Neural crest cell (in vitro differentiated cells): ENCODE results near the gene SUSD4. TPM values are rescaled to one million over a fixed set of nuclear protein-coding genes. Genes with fewer than 3 reads are reported as not detected.

Source experiments
- DNase-seq: peaks from one replicate; pipeline ENCODE4 v3.0.0; 2021; ENCODE audit warnings: low read depth, mixed read lengths, low spot score
- H3K27ac Mint-ChIP-seq: one replicate; pipeline ENCODE4 v1.8.0; 2021; ENCODE audit warnings: mild to moderate bottlenecking, mixed read lengths; ENCODE audit not compliant: unreplicated experiment
- H3K27me3 Mint-ChIP-seq: 2 replicates; pipeline ENCODE4 v1.8.0; 2021; ENCODE audit warnings: low read depth, mild to moderate bottlenecking, mixed read lengths
- H3K36me3 Mint-ChIP-seq: 2 replicates; pipeline ENCODE4 v1.8.0; 2021; ENCODE audit warnings: low read depth, mild to moderate bottlenecking, mixed read lengths
- H3K4me1 Mint-ChIP-seq: 2 replicates; pipeline ENCODE4 v1.8.0; 2021; ENCODE audit warnings: mixed read lengths
- H3K4me3 Mint-ChIP-seq: one replicate; pipeline ENCODE4 v1.8.0; 2021; ENCODE audit warnings: mild to moderate bottlenecking, mixed read lengths
- H3K9me3 Mint-ChIP-seq: 2 replicates; pipeline ENCODE4 v1.8.0; 2021; ENCODE audit warnings: mixed read lengths
- CTCF ChIP-seq: fragments of 200-600 bp; sonication (generic); conservative IDR thresholded peaks from 2 replicates; pipeline ENCODE4 v1.5.0; 2021; ENCODE audit warnings: antibody characterized with exemption, mild to moderate bottlenecking
- total RNA-seq: library from RNA; stranded (reverse); gene quantifications from 2 replicates; pipeline ENCODE4 v1.2.1, GENCODE V29; 2021

SUSD4 gene
- total RNA-seq, 1 donor from 2014 or later: 0.56 TPM

- Mint-ChIP-seq H3K4me1 (no peaks in the 10 kb centered on the region), H3K27ac (no peak overlapping the region), H3K9me3 (peaks cover 3% of the 10 kb centered on the region), H3K4me3 (no peak overlapping the region), H3K36me3 (no peaks in the 10 kb centered on the region), H3K27me3 (peaks cover 2% of the 10 kb centered on the region)
- no peak for DNase-seq
- TF ChIP-seq CTCF: no peak
These were observed 56.4 kb downstream of the SUSD4 start for GRCh38 chr1:223307544-223307943.

GRCh38 chr1:223304931-223305330 lies 59.0 kb downstream of the SUSD4 start:
- H3K36me3 Mint-ChIP-seq: no peaks in the 10 kb centered on the region
- TF ChIP-seq CTCF: no peak
- no peaks in the 10 kb centered on the region for H3K4me1 Mint-ChIP-seq
- no peak for DNase-seq
- H3K27me3 Mint-ChIP-seq: peaks cover 2% of the 10 kb centered on the region
- no peak overlapping the region for H3K4me3 Mint-ChIP-seq
- H3K9me3 Mint-ChIP-seq: peaks cover 3% of the 10 kb centered on the region
- peak overlapping the region; percentile 64 for H3K27ac Mint-ChIP-seq

- no peaks in the 10 kb centered on the region for H3K36me3 Mint-ChIP-seq
- H3K4me1 Mint-ChIP-seq: no peaks in the 10 kb centered on the region
- H3K9me3 Mint-ChIP-seq: peaks cover 3% of the 10 kb centered on the region
- no peak for DNase-seq
- TF ChIP-seq CTCF: no peak
- no peak overlapping the region for H3K4me3 Mint-ChIP-seq
- no peaks in the 10 kb centered on the region for H3K27me3 Mint-ChIP-seq
- no peak overlapping the region for H3K27ac Mint-ChIP-seq
These were observed 62.6 kb downstream of the SUSD4 start for GRCh38 chr1:223301371-223301770.

- H3K27me3 Mint-ChIP-seq: no peaks in the 10 kb centered on the region
- no peak for DNase-seq
- no peak for TF ChIP-seq CTCF
- peaks cover 3% of the 10 kb centered on the region for H3K9me3 Mint-ChIP-seq
- no peaks in the 10 kb centered on the region for H3K36me3 Mint-ChIP-seq
- H3K4me1 Mint-ChIP-seq: no peaks in the 10 kb centered on the region
- H3K27ac Mint-ChIP-seq: no peak overlapping the region
- H3K4me3 Mint-ChIP-seq: no peak overlapping the region
These were observed 64.4 kb downstream of the SUSD4 start for GRCh38 chr1:223299553-223299952.

- no peak for DNase-seq
- no peak overlapping the region for H3K4me3 Mint-ChIP-seq
- peaks cover 3% of the 10 kb centered on the region for H3K9me3 Mint-ChIP-seq
- H3K36me3 Mint-ChIP-seq: no peaks in the 10 kb centered on the region
- no peak overlapping the region for H3K27ac Mint-ChIP-seq
- H3K4me1 Mint-ChIP-seq: no peaks in the 10 kb centered on the region
- TF ChIP-seq CTCF: no peak
- no peaks in the 10 kb centered on the region for H3K27me3 Mint-ChIP-seq
These were observed 65.3 kb downstream of the SUSD4 start for GRCh38 chr1:223298701-223299100.

GRCh38 chr1:223297800-223298199 lies 66.2 kb downstream of the SUSD4 start:
- H3K36me3 Mint-ChIP-seq: no peaks in the 10 kb centered on the region
- H3K4me1 Mint-ChIP-seq: no peaks in the 10 kb centered on the region
- H3K9me3 Mint-ChIP-seq: no peaks in the 10 kb centered on the region
- no peak overlapping the region for H3K27ac Mint-ChIP-seq
- DNase-seq: no peak
- peaks cover 7% of the 10 kb centered on the region for H3K27me3 Mint-ChIP-seq
- no peak for TF ChIP-seq CTCF
- H3K4me3 Mint-ChIP-seq: no peak overlapping the region
